Measurements from ENCODE around the gene ZDHHC24.

The ZDHHC24 gene

GRCh38 chr11:66493130-66493529, 52.7 kb downstream of the ZDHHC24 start:
- DNase-seq = no peak

- no peak for DNase-seq
Observed at GRCh38 chr11:66492161-66492865, 53.5 kb downstream of the ZDHHC24 start.

GRCh38 chr11:66491315-66491935, 54.4 kb downstream of the ZDHHC24 start:
- DNase-seq = no peak

GRCh38 chr11:66489636-66490035, 56.2 kb downstream of the ZDHHC24 start:
- DNase-seq = no peak

- DNase-seq = no peak
Observed at GRCh38 chr11:66488957-66489356, 56.9 kb downstream of the ZDHHC24 start.

GRCh38 chr11:66484806-66485380, 61.0 kb downstream of the ZDHHC24 start:
- DNase-seq = no peak

GRCh38 chr11:66480117-66480938, 65.5 kb downstream of the ZDHHC24 start, which contains the start of gene DPP3:
DPP3 (plus strand) TSS chr11:66480434; CDS start chr11:66482201, 1,767 bp downstream.
- DNase-seq = peak; percentile 97

- no peak for DNase-seq
Observed at GRCh38 chr11:66479394-66480116, 66.3 kb downstream of the ZDHHC24 start.

- no peak for DNase-seq
Observed at GRCh38 chr11:66478729-66479393, 67.0 kb downstream of the ZDHHC24 start.

GRCh38 chr11:66477263-66478201, 68.3 kb downstream of the ZDHHC24 start:
- no peak for DNase-seq

GRCh38 chr11:66476841-66477251, 69.0 kb downstream of the ZDHHC24 start:
- no peak for DNase-seq

GRCh38 chr11:66476173-66476840, 69.5 kb downstream of the ZDHHC24 start:
- DNase-seq = no peak

GRCh38 chr11:66475349-66476172, 70.3 kb downstream of the ZDHHC24 start:
- DNase-seq = no peak

- DNase-seq = no peak
Observed at GRCh38 chr11:66473608-66474515, 72.0 kb downstream of the ZDHHC24 start.

- DNase-seq = no peak
Observed at GRCh38 chr11:66473167-66473566, 72.7 kb downstream of the ZDHHC24 start.

- DNase-seq = no peak
Observed at GRCh38 chr11:66472054-66472453, 73.8 kb downstream of the ZDHHC24 start.

- DNase-seq = no peak
Observed at GRCh38 chr11:66471142-66471541, 74.7 kb downstream of the ZDHHC24 start.
